WTC11 (cell line): ENCODE data around the gene RNF224. TPM values are rescaled to one million over a fixed set of nuclear protein-coding genes. Genes with fewer than 3 reads are reported as not detected.

ENCODE experiments used
- ATAC-seq: fragments of 200-7000 bp; cut with Tn5 transposase; 2 replicates; pipeline ENCODE4 v1.10.0; 2021; ENCODE audit warnings: mild to moderate bottlenecking, moderate library complexity
- CTCF ChIA-PET: fragments of 300-600 bp; sonication (Branson Sonifier 250); formaldehyde crosslinking; loops from one replicate; lab custom pipeline; 2021; ENCODE audit warnings: antibody characterized with exemption; lab: Charles Lee
- POLR2A ChIA-PET: fragments of 350-600 bp; sonication (Branson Sonifier 250); formaldehyde crosslinking; loops from one replicate; lab custom pipeline; 2021; ENCODE audit warnings: antibody characterized with exemption; lab: Charles Lee
- DNase-seq: peaks from one replicate; pipeline ENCODE4 v3.0.0; 2021; ENCODE audit warnings: low spot score
- H3K27ac Mint-ChIP-seq: 2 replicates; pipeline ENCODE4 v1.8.0; 2021; ENCODE audit warnings: mixed read lengths
- H3K27me3 Mint-ChIP-seq: 2 replicates; pipeline ENCODE4 v1.8.0; 2021; ENCODE audit warnings: low read depth, mild to moderate bottlenecking, moderate library complexity, mixed read lengths
- H3K36me3 Mint-ChIP-seq: 2 replicates; pipeline ENCODE4 v1.8.0; 2021; ENCODE audit warnings: mixed read lengths
- H3K4me1 Mint-ChIP-seq: 2 replicates; pipeline ENCODE4 v1.8.0; 2022; ENCODE audit warnings: mixed read lengths
- H3K4me3 Mint-ChIP-seq: 2 replicates; pipeline ENCODE4 v1.8.0; 2021; ENCODE audit warnings: mild to moderate bottlenecking, moderate library complexity, mixed read lengths
- H3K9me3 Mint-ChIP-seq: 2 replicates; pipeline ENCODE4 v1.8.0; 2021; ENCODE audit warnings: mixed read lengths
- ARID4B ChIP-seq: sonication (generic); formaldehyde crosslinking; IDR thresholded peaks from 2 replicates; pipeline ENCODE4 v1.8.0; 2023; ENCODE audit warnings: missing genetic modification reagents, mild to moderate bottlenecking, borderline replicate concordance
- ATF1 ChIP-seq: sonication (generic); formaldehyde crosslinking; IDR thresholded peaks from 2 replicates; pipeline ENCODE4 v1.8.1; 2023; ENCODE audit warnings: mild to moderate bottlenecking, moderate library complexity, missing genetic modification reagents
- ATF2 ChIP-seq: sonication (generic); formaldehyde crosslinking; IDR thresholded peaks from 2 replicates; pipeline ENCODE4 v1.8.1; 2022; ENCODE audit warnings: low read depth, missing genetic modification reagents, borderline replicate concordance
- ATF3 ChIP-seq: sonication (generic); formaldehyde crosslinking; conservative IDR thresholded peaks from 2 replicates; pipeline ENCODE4 v1.8.1; 2022; ENCODE audit warnings: mild to moderate bottlenecking, missing genetic modification reagents
- CDX4 ChIP-seq: fragments of 250-450 bp; sonication (Bioruptor Pico); IDR thresholded peaks from 2 replicates; pipeline ENCODE4 v1.9.0; 2021; ENCODE audit warnings: moderate library complexity, mild to moderate bottlenecking, inconsistent platforms, borderline replicate concordance
- ESRRA ChIP-seq: sonication (generic); formaldehyde crosslinking; IDR thresholded peaks from 2 replicates; pipeline ENCODE4 v1.8.1; 2022; ENCODE audit warnings: mild to moderate bottlenecking, missing genetic modification reagents, borderline replicate concordance
- FOXP1 ChIP-seq: sonication (generic); formaldehyde crosslinking; IDR thresholded peaks from 2 replicates; pipeline ENCODE4 v1.8.0; 2022; ENCODE audit warnings: missing genetic modification reagents, mild to moderate bottlenecking, moderate library complexity, borderline replicate concordance
- GABPB1 ChIP-seq: sonication (generic); formaldehyde crosslinking; IDR thresholded peaks from 2 replicates; pipeline ENCODE4 v1.8.1; 2023; ENCODE audit warnings: mild to moderate bottlenecking, missing genetic modification reagents
- NR3C1 ChIP-seq: sonication (generic); formaldehyde crosslinking; conservative IDR thresholded peaks from 2 replicates; pipeline ENCODE4 v1.8.1; 2023; ENCODE audit warnings: low read depth, mild to moderate bottlenecking, missing genetic modification reagents
- PREB ChIP-seq: sonication (generic); formaldehyde crosslinking; IDR thresholded peaks from 2 replicates; pipeline ENCODE4 v1.8.1; 2022; ENCODE audit warnings: mild to moderate bottlenecking, missing genetic modification reagents, moderate library complexity, borderline replicate concordance
- TEAD4 ChIP-seq: sonication (generic); formaldehyde crosslinking; IDR thresholded peaks from 2 replicates; pipeline ENCODE4 v1.8.0; 2022; ENCODE audit warnings: mild to moderate bottlenecking, missing genetic modification reagents
- USF1 ChIP-seq: sonication (generic); formaldehyde crosslinking; IDR thresholded peaks from 2 replicates; pipeline ENCODE4 v1.8.0; 2022; ENCODE audit warnings: mild to moderate bottlenecking, missing genetic modification reagents
- ZNF263 ChIP-seq: sonication (generic); formaldehyde crosslinking; IDR thresholded peaks from 2 replicates; pipeline ENCODE4 v1.8.1; 2022; ENCODE audit warnings: low read depth, mild to moderate bottlenecking, moderate library complexity, missing genetic modification reagents
- ZSCAN18 ChIP-seq: fragments of 250-450 bp; sonication (Bioruptor Pico); IDR thresholded peaks from 2 replicates; pipeline ENCODE4 v2.1.2; 2022; ENCODE audit warnings: mild to moderate bottlenecking, moderate library complexity
- total RNA-seq: library from RNA; stranded (reverse); gene quantifications from 3 replicates; pipeline ENCODE4 v1.2.3, GENCODE V29; 2021

Gene RNF224
- total RNA-seq, 1 experiment from 2014 or later, result 0.59 TPM

- ChIA-PET POLR2A (interaction anchor here (1.2 to 2.3 kb wide), 2 partner anchors 10 to 19 kb away, joined by 3 to 13 read pairs; partner anchors contain the start of genes TMEM210 and TPRN), CTCF (interaction anchor here (0.9 to 3.2 kb wide), 8 partner anchors 14 to 189 kb away, joined by 3 to 24 read pairs (median 6); partner anchors contain the start of gene RNF224)
- peaks cover 25% of the 10 kb centered on the region for H3K4me1 Mint-ChIP-seq
- H3K9me3 Mint-ChIP-seq, result no peaks in the 10 kb centered on the region
- DNase-seq (no peak), ATAC-seq (no peak)
- H3K4me3 Mint-ChIP-seq, result peak overlapping the region; percentile 55
- H3K36me3 Mint-ChIP-seq, result no peaks in the 10 kb centered on the region; the same call in 1 of the 2 replicates
- TF ChIP-seq ATF2 (no peak), GABPB1 (CRISPR knock-in tag) (no peak), ZSCAN18 (no peak), ATF3 (CRISPR knock-in tag) (no peak), NR3C1 (CRISPR knock-in tag) (no peak), ZNF263 (CRISPR knock-in tag) (no peak), USF1 (no peak), TEAD4 (CRISPR knock-in tag) (no peak), ARID4B (no peak), ESRRA (CRISPR knock-in tag) (no peak), CDX4 (CRISPR knock-in tag) (no peak), FOXP1 (CRISPR knock-in tag) (no peak), ATF1 (CRISPR knock-in tag) (no peak), PREB (CRISPR knock-in tag) (no peak)
- H3K27me3 Mint-ChIP-seq, result no peaks in the 10 kb centered on the region
- H3K27ac Mint-ChIP-seq, result no peak overlapping the region
These were observed 36.1 kb upstream of the RNF224 start for GRCh38 chr9:137191245-137191644.
